Myometrial cell (primary cell): ENCODE results near the gene B4GALNT4. TPM values are rescaled to one million over a fixed set of nuclear protein-coding genes. Genes with fewer than 3 reads are reported as not detected.

Experiments
- total RNA-seq: library from RNA; depleted of rRNA; stranded (reverse); fragments of >200 nt; gene quantifications from 2 replicates; pipeline ENCODE4 v1.2.3, GENCODE V29; 2015

B4GALNT4 gene
- total RNA-seq = 1.2 and 2.0 TPM in 2 replicates

GRCh38 chr11:369336-370018 is at the start of gene B4GALNT4:
TSS of gene B4GALNT4 (plus strand) at chr11:369499. CDS start at chr11:369804, 305 bp downstream.

GRCh38 chr11:394034-394857 is 24.9 kb downstream of the B4GALNT4 start, which contains the start of gene PKP3:
TSS of gene PKP3 (plus strand) at chr11:394209. CDS start at chr11:394293, 84 bp downstream.

Other genes with a start within 250 kb of the B4GALNT4 start
- not detected in 2 replicates for gene SCGB1C1, start 176.4 kb upstream of the B4GALNT4 start, total RNA-seq
- 44.7 and 49.1 TPM in 2 replicates for gene BET1L, start 162.1 kb upstream of the B4GALNT4 start, total RNA-seq
- gene RIC8A, start 161.8 kb upstream of the B4GALNT4 start, total RNA-seq = 203 and 210 TPM in 2 replicates
- 8.5 and 13.8 TPM in 2 replicates for gene SIRT3, start 133.2 kb upstream of the B4GALNT4 start, total RNA-seq
- 205 and 224 TPM in 2 replicates for gene PSMD13, start 132.5 kb upstream of the B4GALNT4 start, total RNA-seq
- gene NLRP6, start 91.1 kb upstream of the B4GALNT4 start, total RNA-seq = not detected in 2 replicates
- gene PGGHG, start 80.4 kb upstream of the B4GALNT4 start, total RNA-seq = 2.9 and 6.4 TPM in 2 replicates
- not detected in 2 replicates for gene IFITM5, start 70.0 kb upstream of the B4GALNT4 start, total RNA-seq
- 142 and 147 TPM in 2 replicates for gene IFITM2, start 61.7 kb upstream of the B4GALNT4 start, total RNA-seq
- 95.4 and 122 TPM in 2 replicates for gene IFITM1, start 55.5 kb upstream of the B4GALNT4 start, total RNA-seq
- 188 and 208 TPM in 2 replicates for gene IFITM3, start 48.6 kb upstream of the B4GALNT4 start, total RNA-seq
- gene PKP3, start 24.7 kb downstream of the B4GALNT4 start, total RNA-seq = 1.6 and 4.9 TPM in 2 replicates
- 32.9 and 45.9 TPM in 2 replicates for gene SIGIRR, start 45.5 kb downstream of the B4GALNT4 start, total RNA-seq
- not detected in 2 replicates for gene ANO9, start 72.5 kb downstream of the B4GALNT4 start, total RNA-seq
- 21.4 and 57.4 TPM in 2 replicates for gene PTDSS2, start 80.8 kb downstream of the B4GALNT4 start, total RNA-seq
- 434 and 503 TPM in 2 replicates for gene RNH1, start 137.7 kb downstream of the B4GALNT4 start, total RNA-seq
- gene HRAS, start 166.1 kb downstream of the B4GALNT4 start, total RNA-seq = 50.7 and 66.3 TPM in 2 replicates
- gene LRRC56, start 168.0 kb downstream of the B4GALNT4 start, total RNA-seq = 0.71 and 1.4 TPM in 2 replicates
- gene LMNTD2, start 191.2 kb downstream of the B4GALNT4 start, total RNA-seq = 0.29 TPM in 1 of 2 replicates, not detected in the other
- 14.7 and 36.0 TPM in 2 replicates for gene RASSF7, start 191.5 kb downstream of the B4GALNT4 start, total RNA-seq
- 11.0 and 16.7 TPM in 2 replicates for gene PHRF1, start 207.0 kb downstream of the B4GALNT4 start, total RNA-seq
- gene IRF7, start 246.5 kb downstream of the B4GALNT4 start, total RNA-seq = 11.7 and 21.3 TPM in 2 replicates